ENCODE measurements around the gene BCL2L13.
A peak's percentile ranks its signal among the peaks of the same experiment; 100 is the strongest.
"Not testable (repeated sequence)": the region's sequence is repeated elsewhere in the genome, so short reads cannot be mapped to it uniquely, and the experiment has no call there.

BCL2L13 gene

DNA sequence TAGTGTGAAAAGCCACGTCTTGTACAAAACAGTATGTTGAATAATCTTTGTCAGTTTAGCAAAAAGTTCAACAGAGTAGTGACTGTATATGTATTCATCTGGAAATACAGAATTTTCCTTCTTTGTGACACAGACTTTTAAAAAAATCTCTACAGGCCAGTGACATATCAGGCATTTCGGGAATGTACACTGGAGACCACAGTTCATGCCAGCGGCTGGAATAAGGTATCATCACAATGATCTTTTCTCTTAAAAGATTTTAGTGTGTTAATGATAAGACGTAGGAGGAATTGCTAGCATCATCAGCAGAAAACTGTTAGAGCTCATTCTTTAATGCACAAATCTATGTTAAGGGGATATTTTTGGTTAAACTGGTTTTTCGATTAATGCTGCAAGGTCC, 57.4 kb downstream of the BCL2L13 start:
- DNase-seq (ENCODE audit: low spot score), result no peak

DNA sequence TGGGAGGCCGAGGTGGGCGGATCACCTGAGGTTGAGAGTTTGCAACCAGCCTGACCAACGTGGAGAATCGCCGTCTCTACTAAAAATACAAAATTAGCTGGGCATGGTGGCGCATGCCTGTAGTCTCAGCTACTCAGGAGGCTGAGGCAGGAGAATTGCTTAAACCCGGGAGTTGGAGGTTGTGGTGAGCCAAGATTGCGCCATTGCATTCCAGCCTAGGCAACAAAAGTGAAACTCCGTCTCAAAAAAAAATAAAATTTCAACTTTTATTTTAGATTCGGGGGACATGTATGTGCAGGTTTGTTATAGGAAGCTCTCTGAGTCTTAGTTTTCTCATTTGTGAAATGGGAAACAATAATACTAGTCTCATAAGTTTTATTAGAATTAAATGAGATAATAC, 58.6 kb downstream of the BCL2L13 start:
- not testable (repeated sequence) for DNase-seq (ENCODE audit: low spot score)

DNA sequence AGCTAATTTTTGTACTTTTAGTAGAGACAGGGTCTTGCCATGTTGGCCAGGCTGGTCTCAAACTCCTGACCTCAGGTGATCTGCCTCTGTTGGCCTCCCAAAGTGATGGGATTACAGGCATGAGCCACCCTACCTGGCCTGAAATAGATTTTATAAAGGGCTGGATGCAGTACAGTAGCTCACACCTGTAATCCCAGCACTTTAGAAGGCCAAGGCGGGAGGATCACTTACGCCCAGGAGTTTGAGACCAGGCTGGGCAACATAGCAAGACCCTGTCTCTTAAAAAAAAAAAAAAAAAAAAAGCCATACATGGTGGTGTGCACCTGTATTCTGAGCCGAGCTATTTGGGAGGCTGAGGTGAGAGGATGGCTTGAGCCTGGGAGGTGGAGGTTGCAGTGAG, 59.7 kb downstream of the BCL2L13 start:
- DNase-seq (ENCODE audit: low spot score), result not testable (repeated sequence)

DNA sequence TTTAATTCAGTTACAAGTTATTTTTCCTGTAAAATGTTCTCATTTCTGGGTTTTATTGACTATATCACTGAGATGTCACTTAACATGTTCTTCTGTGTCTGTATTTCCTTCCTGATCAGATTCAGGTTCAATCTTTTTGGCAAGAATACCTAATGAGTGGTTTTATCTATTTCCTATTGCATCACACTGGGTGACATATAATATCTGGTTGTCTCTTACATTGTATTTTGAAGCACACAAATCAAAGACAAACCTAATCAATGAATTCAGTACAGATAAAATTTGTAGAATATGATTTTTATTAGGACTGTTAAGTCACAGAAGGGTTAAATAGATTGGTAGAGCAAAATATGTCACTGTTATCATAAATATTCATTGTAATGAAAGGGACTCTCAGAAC, 60.4 kb downstream of the BCL2L13 start:
- DNase-seq (ENCODE audit: low spot score), result no peak

DNA sequence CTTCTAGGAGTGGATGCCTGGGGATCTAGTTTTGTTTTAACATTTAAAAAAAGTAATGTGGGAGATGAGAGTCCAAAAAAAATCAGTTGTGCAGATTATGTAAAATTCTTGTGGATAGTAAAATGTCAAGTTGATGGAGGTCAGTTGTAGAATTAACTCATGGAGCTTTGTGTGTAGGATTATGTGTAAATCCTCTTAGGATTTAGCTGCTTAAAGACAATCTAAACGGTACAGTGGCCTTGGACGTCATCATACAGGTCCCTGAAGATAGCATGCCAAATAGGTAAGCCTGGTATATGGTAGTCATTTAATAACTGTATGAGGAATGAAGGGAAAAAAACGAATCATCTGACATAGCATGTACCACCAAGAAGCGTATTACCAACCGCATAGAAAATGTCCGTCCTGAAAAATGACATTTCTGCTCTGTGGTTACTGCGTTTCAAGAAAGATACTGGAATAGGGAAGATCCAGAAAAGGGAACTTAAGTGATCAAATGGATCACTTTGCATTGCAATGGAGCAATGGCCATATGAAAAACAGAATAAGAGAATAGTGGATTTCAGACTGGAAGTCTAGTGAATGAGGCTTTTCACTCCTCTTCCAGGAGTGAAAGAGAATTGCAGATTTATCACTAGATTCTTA, 61.3 kb downstream of the BCL2L13 start:
- DNase-seq (ENCODE audit: low spot score), result no peak

DNA sequence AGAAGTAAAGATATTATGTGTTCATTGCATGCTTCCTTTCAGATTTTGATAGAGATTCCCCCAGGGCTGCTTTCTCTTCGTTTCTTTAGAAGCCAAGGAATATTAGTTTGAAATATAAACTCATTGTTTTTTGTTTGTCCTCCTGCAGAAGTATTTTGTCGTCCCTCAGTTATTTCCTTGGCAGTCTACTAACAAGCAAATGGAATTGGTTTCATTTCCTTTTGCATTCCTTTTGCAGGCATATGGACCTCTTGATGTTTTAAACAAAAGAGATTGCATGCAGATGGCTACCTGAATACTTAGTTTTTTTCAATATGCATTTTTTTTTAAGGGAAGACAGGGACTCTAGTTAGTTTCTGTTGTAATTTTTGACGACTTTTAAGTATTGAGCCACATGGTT, 62.2 kb downstream of the BCL2L13 start:
- no peak for DNase-seq (ENCODE audit: low spot score)

DNA sequence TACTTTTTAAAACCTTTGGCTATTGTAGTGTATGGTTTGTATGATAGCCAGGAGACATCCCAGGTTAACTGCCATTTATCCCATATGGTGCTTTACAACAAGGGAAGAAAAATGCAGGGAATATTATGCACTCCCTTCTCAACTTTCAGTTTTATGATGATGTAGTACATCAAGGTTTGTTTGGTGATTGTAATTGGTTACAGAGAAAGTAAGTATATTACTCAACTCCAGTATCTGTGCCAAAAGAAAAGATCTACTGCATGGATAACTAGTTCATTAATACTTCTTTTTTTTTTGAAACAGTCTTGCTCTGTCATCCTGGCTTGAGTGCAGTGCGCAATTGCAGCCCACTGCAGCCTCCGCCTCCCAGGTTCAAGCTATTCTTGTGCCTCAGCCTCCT, 65.3 kb downstream of the BCL2L13 start:
- no peak for DNase-seq (ENCODE audit: low spot score)

DNA sequence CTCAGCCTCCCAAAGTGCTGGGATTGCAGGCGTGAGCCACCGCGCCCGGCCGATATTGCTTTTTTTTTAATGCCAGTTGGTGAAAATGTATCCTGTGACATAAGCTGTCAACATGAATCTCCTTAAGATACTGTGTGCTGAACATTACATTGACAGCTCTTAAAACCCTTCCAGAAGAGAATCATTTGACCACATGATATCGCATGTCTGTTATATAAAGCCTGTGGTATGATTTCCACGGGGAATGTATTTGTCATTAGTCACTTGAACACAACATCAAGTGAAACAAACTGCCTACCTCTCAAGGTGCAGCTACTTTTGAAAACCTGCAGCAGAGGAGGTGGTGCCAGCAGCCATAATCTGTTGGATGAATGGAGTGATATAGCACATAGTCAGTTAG, 67.0 kb downstream of the BCL2L13 start:
- no peak for DNase-seq (ENCODE audit: low spot score)

DNA sequence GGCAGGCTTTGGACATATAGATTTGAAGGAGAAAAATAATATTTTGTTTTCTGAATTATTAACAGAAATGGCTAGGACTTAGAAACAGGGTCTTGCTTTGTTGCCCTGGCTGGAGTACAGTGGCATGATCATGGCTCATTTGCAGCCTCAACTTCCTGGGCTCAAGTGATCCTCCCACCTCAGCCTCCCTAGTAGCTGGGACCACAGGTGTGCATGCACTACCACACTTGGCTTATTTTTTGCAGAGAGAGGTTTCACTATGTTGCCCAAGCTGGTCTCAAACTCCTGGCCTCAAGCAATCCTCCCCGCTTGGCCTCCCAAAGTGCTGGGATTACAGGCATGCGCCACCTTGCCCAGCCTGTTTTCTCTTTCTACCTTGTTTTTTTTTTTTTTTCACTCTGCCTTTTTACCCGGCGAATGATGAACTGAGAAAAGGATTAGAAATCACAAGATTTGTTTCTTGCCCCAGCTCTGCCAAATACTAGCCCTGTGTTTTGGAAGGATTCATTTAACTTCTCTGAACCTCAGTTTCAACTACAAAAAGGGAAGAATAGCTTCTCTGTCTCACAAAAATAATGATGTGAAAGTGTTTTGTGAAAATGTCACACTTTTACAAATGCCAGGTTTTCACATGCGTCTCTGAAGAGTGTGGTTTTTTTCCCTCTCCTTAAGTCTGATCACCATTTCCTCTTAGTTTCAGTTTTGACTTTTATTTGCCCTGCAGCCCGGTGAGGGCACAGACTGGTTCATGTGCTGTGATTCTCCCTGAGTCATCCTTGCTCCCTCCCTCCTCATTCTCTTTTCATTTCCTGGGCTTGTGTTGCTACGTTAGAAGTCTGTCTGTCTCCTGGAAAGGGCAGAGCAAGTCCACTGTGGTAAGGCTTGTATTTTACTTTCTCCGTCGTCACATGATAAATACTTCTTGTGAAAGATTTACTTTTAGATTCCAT, 67.7 kb downstream of the BCL2L13 start:
- peak; percentile 95 for DNase-seq (ENCODE audit: low spot score)

DNA sequence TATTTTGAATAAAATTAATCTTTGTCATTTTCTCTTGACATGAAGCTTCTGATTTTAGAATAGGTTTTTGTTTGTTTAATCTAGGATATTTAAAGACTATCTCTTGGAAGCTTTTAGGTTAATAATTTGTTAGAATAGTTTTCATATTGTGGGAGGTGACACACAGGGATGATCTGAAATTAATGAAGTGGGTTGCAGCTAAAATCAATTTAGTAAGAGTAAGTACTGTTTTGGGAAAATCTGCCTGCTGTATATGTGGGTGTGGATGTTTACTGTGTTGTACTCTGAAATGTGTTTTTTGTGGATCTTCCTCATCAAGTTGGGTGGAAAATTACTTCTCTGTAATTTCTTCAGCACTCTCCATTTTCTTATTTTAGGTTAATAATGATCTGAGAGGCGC, 68.4 kb downstream of the BCL2L13 start:
- DNase-seq (ENCODE audit: low spot score), result no peak

DNA sequence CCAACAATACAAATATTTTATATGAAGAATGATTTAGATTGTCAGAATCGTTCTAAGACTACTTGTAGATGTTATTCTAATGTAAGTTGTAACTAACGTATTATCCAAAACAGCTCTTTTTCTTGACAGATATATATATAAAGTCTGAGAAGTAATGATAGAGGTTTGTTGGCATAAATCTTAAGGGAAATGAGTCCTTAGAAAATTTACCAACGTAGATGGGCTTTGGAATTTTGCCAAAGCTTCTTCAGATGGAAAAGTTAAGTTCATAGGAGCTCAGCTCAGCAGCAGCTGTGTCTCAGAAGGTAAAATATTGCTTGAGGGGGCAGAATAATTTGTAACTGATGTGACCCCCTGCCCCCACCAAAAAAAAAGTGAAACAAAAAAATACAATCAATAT, 69.0 kb downstream of the BCL2L13 start:
- DNase-seq (ENCODE audit: low spot score), result no peak

DNA sequence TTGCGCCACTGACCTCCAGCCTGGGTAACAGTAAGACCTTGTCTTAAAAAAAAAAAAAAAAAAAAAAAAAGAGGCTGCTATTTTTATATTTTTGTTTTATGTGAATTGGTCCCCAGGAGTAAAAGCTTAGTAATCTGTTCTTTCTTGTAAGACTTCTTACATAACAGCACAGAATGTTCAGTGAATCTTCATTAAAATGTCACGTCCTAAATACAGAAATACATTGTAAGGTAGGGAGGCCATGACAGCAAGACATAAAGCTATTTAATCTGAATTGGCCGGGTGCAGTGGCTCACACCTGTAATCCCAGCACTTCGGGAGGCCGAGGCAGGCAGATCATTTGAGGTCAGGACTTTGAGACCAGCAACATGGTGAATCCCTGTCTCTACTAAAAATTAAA, 71.5 kb downstream of the BCL2L13 start:
- no peak for DNase-seq (ENCODE audit: low spot score)

DNA sequence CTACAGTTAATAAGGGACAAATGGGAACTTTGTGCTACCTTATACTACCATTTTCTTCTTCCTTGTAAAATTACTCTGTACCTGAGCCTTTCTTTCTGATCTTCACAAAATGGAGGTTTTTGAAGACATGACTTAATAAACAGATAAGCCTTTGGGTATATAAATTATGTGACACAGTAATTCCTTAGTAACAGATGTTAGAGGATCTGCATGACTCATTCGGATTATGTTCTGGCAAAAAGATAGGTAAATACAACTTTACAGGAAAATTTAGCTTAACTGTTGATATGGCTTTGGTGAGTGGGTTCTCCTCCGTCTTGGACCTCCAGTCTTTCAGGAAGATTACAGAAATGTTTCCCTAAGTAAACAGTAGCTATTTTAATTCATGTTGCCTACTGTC, 73.9 kb downstream of the BCL2L13 start:
- DNase-seq (ENCODE audit: low spot score), result no peak

DNA sequence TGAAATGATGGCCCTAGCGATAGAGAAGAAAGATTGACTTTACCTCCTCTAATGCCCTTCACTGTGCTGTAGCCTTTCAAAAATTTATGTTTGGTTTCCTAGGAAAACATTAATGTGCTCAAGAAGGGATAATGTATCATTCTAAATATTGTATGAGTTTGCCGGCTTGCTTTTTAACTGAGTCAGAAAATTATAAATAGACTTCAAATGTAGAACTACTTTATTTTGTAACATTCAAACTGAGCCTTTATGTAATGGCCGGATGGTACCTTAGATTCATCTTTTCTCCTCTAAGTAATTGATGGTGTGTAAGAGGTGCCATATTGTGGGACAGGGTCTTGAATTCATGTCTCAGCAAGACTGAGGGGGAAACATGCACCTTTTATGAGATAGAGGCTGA, 78.0 kb downstream of the BCL2L13 start:
- no peak for DNase-seq (ENCODE audit: low spot score)

DNA sequence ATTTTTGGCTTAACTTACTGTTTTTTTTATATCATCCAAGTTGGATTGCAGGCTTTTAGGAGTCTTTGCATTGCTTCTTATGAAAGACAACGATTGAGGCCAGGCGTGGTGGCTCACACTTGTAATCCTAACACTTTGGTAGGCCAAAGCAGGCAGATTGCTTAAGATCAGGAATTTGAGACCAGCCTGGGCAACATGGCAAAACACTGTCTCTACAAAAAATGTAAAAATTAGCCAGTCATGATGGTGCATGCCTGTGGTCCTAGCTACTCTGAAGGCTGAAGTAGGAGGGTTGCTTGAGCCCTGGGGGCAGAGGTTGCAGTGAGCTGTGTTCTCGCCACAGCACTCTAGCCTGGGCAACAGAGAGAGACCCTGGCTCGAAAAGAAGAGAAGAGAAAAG, 79.2 kb downstream of the BCL2L13 start:
- no peak for DNase-seq (ENCODE audit: low spot score)

DNA sequence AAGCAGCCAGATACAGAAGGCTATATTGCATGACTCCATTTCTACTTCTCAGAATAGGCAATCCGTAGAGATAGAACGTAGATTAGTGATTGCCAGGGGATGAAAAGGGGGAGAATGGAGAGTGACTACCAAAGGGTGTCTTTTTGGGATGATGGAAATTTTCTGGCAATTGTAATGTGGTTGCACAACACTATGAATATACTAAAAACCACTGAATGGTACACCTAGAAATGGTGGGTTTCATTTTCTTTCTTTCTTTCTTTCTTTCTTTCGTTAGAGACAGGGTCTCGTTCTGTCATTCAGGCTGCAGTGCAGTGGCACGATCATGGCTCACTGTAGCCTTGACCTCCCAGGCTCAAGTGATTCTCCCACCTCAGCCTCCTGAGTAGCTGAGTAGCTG, 81.4 kb downstream of the BCL2L13 start:
- DNase-seq (ENCODE audit: low spot score), result no peak

DNA sequence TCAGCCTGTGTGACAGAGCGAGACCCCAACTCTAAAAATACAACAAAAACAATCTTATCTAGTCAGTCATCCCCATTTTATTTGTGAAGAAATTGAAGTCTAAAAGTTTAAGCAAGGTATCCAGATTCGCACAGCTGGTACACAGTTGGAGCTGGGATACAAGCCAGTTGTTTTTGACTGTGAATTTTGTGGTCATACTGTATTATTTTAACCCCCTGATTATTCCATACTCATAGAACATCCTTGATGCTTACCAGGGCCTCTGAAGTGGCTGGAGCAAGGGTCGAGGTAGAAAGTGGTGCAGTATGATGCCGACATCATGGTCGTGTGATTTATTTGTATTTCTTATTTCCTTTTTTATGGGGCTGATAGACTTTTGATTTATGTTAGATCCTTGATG, 85.7 kb downstream of the BCL2L13 start:
- DNase-seq (ENCODE audit: low spot score), result no peak

DNA sequence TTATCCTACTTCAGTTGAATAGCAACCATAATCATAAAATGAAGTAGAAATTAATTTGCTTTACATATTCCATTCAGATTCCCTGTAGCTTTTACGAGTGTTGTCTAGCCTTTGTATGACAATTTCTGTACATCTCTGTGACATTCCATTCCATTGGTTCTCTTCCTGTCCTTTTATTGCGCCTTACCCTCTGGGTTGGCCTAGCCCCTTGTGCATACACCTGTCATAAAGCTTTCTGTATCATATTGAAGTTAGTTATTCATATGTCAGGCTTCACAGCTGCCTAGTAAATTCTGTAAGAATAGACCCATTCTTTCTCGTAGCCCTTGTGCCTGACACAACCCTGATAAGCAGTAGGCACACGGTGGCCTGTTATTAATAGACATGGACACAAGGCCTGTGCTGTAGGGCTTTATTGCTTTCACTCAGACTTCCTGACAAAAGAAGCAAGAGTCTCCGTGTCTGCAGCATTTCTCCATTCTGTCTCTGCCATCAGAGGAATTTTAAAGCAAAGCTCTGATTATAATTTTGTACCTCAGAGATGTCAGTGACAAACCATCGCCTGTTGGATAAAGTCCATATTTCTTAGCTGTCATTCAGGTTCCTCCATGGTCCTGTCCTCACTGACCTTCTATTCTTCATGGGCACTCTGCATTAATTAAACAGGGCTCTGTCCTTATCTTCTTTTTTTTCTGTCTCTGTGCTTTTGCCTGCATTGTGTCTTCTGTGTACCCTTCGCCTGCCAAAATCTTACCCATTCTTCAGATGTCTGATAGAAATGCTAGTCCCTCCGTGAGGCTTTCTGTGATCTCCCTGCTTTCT, 86.3 kb downstream of the BCL2L13 start:
- no peak for DNase-seq (ENCODE audit: low spot score)

DNA sequence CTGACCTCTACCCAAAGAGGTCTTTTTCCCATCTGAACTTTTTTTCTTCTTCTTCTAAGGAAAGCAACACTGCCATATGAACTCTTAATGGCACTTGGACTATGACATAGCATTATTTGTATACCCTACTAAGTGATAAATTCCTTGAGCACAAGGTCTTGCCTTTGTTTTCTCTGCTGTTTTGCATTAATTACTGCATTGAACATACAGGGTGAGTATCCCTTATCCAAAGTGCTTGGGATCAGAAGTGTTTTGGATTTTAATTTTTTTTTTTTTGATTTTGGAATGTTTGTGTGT, 86.9 kb downstream of the BCL2L13 start:
- DNase-seq (ENCODE audit: low spot score), result no peak

DNA sequence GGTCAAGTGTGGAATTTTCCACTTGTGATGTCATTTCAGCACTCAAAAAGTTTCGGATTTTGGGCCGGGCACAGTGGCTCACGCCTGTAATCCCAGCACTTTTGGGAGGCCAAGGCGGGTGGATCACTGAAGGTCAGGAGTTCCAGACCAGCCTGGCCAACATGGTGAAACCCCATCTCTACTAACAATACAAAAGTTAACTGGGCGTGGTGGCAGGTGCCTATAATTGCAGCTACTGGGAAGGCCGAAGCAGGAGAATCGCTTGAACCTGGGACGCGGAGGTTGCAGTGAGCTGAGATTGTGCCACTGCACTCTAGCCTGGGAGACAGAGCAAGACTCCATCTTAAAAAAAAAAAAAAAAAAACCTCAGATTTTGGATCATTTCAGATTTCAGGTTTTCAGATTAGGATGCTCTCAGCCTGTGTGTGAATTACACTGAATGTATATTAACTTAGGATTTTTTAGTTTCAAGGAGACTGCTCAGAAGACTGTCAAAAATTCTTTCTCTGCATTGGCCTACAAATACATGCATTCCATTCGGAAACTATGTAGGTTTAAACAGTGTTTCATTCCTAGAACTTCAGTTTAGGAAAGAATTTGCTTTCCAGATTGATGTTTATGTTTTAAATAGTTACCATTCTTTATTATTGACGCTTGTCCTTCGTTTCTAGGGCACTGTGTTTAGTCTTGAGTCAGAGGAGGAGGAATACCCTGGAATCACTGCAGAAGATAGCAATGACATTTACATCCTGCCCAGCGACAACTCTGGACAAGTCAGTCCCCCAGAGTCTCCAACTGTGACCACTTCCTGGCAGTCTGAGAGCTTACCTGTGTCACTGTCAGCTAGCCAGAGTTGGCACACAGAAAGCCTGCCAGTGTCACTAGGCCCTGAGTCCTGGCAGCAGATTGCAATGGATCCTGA, 87.7 kb downstream of the BCL2L13 start:
- peak; percentile 24 for DNase-seq (ENCODE audit: low spot score)

DNA sequence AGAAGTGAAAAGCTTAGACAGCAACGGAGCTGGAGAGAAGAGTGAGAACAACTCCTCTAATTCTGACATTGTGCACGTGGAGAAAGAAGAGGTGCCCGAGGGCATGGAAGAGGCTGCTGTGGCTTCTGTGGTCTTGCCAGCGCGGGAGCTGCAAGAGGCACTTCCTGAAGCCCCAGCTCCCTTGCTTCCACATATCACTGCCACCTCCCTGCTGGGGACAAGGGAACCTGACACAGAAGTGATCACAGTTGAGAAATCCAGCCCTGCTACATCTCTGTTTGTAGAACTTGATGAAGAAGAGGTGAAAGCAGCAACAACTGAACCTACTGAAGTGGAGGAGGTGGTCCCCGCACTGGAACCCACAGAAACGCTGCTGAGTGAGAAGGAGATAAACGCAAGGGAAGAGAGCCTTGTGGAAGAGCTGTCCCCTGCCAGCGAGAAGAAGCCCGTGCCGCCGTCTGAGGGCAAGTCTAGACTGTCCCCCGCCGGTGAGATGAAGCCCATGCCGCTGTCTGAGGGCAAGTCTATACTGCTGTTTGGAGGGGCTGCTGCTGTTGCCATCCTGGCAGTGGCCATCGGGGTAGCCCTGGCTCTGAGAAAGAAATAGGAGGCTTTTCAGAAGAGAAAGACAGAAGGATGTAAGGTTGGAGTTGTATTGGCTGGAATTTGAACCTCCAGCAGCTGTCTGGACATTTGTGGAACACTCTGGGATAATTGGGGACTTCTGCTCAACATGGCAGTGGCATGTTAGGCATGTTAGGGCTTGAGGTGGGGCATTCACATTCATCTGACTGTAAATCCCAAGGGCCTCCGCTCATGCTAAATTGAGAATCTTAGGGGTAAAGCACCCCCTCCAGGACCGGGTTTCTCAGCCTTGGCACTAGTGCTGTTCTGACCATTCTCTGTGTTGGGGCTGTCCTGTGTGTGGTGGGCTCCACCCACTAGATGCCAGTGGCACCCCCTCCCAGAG, 88.7 kb downstream of the BCL2L13 start:
- DNase-seq (ENCODE audit: low spot score), result no peak
